ENCODE results near the gene PTMS.

PTMS gene

GRCh38 chr12:6767353-6768319 lies 1.5 kb downstream of the PTMS start (continued):
- TF ChIP-seq ZNF398 (tag by site-specific recombination; IDR thresholded peaks at IDR 0.05) = no peak

DNA sequence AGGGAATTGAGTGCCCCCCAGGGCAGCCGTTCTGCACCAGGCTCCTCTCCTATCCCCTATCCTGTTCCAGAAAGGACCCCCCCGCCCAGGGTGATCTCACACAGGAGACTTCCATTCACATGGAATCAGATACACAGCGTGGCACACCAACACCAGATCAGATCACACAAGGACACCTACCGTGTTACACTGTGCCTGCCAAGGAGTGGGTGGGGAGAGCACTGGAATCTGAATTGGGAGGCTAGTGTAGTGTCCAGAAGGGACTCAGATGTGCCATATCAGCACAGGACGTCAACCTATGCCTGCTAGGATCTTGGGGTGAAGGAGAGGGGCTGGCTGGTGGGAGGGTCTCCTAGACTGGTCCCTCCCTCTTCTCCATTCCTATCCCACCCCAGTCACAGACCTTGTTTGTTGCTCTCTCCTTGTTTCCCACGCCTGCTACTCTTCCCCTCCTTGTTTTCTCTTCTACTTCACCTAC lies 2.3 kb downstream of the PTMS start:
- ChIA-PET POLR2A (interaction anchor here (1.1 to 4.7 kb wide), 5 partner anchors 9 to 234 kb away, joined by 3 to 79 read pairs (median 6); partner anchors contain the start of genes COPS7A, GAPDH and MLF2), CTCF (interaction anchor here (1.0 to 7.8 kb wide), 3 partner anchors 11 to 57 kb away, joined by 6 to 140 read pairs (median 71); partner anchors contain the start of gene MLF2)
- H3K36me3 ChIP-seq (ENCODE audit: control insufficient read depth in 2 of 2, insufficient read depth in 1 of 2, low read length in 2 of 2) = peaks cover 11 to 26% of the 10 kb centered on the region in 2 experiments; a peak in 2 of 3 replicates
- peak overlapping the region; percentile 77 for H3K4me3 ChIP-seq (ENCODE audit: low read depth, low read length)
- H3K4me1 ChIP-seq (ENCODE audit: control insufficient read depth, insufficient read depth, low read length) = peaks cover 31% of the 10 kb centered on the region
- H3K27ac ChIP-seq (ENCODE audit: extremely low read depth, low read depth, low read length) = peak overlapping the region; percentile 24
- no peaks in the 10 kb centered on the region for H3K9me3 ChIP-seq (ENCODE audit: control insufficient read depth, insufficient read depth, low read depth, low read length)
- TF ChIP-seq, protein P1, sequence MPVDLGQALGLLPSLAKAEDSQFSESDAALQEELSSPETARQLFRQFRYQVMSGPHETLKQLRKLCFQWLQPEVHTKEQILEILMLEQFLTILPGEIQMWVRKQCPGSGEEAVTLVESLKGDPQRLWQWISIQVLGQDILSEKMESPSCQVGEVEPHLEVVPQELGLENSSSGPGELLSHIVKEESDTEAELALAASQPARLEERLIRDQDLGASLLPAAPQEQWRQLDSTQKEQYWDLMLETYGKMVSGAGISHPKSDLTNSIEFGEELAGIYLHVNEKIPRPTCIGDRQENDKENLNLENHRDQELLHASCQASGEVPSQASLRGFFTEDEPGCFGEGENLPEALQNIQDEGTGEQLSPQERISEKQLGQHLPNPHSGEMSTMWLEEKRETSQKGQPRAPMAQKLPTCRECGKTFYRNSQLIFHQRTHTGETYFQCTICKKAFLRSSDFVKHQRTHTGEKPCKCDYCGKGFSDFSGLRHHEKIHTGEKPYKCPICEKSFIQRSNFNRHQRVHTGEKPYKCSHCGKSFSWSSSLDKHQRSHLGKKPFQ (tag by site-specific recombination; IDR thresholded peaks at IDR 0.05) = peak; percentile 75; the same call in 1 of the 2 replicates
- no peak for TF ChIP-seq ZNF2 (tag by site-specific recombination; IDR thresholded peaks at IDR 0.05)
- TF ChIP-seq, protein P2, sequence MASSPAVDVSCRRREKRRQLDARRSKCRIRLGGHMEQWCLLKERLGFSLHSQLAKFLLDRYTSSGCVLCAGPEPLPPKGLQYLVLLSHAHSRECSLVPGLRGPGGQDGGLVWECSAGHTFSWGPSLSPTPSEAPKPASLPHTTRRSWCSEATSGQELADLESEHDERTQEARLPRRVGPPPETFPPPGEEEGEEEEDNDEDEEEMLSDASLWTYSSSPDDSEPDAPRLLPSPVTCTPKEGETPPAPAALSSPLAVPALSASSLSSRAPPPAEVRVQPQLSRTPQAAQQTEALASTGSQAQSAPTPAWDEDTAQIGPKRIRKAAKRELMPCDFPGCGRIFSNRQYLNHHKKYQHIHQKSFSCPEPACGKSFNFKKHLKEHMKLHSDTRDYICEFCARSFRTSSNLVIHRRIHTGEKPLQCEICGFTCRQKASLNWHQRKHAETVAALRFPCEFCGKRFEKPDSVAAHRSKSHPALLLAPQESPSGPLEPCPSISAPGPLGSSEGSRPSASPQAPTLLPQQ (tag by site-specific recombination; IDR thresholded peaks at IDR 0.05) = peak; percentile 38; the same call in 1 of the 2 replicates
- TF ChIP-seq GLIS1 (tag by site-specific recombination; IDR thresholded peaks at IDR 0.05) = peak; percentile 83
- TF ChIP-seq, protein P3, sequence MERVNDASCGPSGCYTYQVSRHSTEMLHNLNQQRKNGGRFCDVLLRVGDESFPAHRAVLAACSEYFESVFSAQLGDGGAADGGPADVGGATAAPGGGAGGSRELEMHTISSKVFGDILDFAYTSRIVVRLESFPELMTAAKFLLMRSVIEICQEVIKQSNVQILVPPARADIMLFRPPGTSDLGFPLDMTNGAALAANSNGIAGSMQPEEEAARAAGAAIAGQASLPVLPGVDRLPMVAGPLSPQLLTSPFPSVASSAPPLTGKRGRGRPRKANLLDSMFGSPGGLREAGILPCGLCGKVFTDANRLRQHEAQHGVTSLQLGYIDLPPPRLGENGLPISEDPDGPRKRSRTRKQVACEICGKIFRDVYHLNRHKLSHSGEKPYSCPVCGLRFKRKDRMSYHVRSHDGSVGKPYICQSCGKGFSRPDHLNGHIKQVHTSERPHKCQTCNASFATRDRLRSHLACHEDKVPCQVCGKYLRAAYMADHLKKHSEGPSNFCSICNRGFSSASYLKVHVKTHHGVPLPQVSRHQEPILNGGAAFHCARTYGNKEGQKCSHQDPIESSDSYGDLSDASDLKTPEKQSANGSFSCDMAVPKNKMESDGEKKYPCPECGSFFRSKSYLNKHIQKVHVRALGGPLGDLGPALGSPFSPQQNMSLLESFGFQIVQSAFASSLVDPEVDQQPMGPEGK (tag by site-specific recombination; IDR thresholded peaks at IDR 0.05) = peak; percentile 81
- TF ChIP-seq GLIS2 (tag by site-specific recombination; IDR thresholded peaks at IDR 0.05) = peak; percentile 52
- peak; percentile 88 for TF ChIP-seq ZNF600 (tag by site-specific recombination; IDR thresholded peaks at IDR 0.05)
- 0 out of 2 replicates have a peak, but pooled peaks have one; percentile 50 for TF ChIP-seq ZNF423 (tag by site-specific recombination; IDR thresholded peaks at IDR 0.05)
- TF ChIP-seq ZIC2 (tag by site-specific recombination; IDR thresholded peaks at IDR 0.05) = peak; percentile 70
- TF ChIP-seq ZNF280D (tag by site-specific recombination; IDR thresholded peaks at IDR 0.05) = no peak
- TF ChIP-seq ZBTB7A (tag by site-specific recombination; IDR thresholded peaks at IDR 0.05; ENCODE audit: low read depth) = 0 out of 2 replicates have a peak, but pooled peaks have one; percentile 27
- TF ChIP-seq ZBTB20 (tag by site-specific recombination; IDR thresholded peaks at IDR 0.05) = peak; percentile 98
- TF ChIP-seq ZNF10 (tag by site-specific recombination; IDR thresholded peaks at IDR 0.05) = 0 out of 2 replicates have a peak, but pooled peaks have one; percentile 35
- TF ChIP-seq ZNF660 (tag by site-specific recombination; IDR thresholded peaks at IDR 0.05) = 0 out of 2 replicates have a peak, but pooled peaks have one; percentile 26
- no peak for TF ChIP-seq ZBTB10 (tag by site-specific recombination; IDR thresholded peaks at IDR 0.05)
- TF ChIP-seq ZNF473 (tag by site-specific recombination; IDR thresholded peaks at IDR 0.05) = no peak
- TF ChIP-seq INSM2 (tag by site-specific recombination; IDR thresholded peaks at IDR 0.05) = no peak
